ENCODE data around the gene LANCL2.

Gene LANCL2

DNA sequence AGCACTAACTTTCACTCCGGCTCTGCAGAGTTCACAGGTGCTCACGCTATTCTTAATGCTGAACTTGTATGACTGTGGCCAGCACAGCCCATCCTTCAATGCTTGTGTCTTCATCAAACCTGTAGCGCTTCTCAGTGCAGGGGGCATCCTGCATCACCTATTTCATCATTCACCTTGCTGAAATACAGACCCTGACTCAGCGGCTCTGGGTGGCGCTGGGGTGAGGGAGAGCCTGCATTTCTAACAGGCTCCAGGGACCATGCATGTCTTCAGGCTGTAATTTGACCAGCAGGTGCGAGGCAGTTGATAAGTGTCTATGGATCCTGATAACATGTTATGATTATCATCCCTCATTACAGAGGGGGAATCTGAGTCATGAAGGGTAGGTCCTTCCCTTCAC lies 117.9 kb downstream of the LANCL2 start:
- Histone ChIP-seq H3K36me3 (ENCODE audit: control insufficient read depth, insufficient read depth, low read length) (peaks cover 7% of the 10 kb centered on the region), H3K4me1 (ENCODE audit: control insufficient read depth, insufficient read depth, low read length) (no peaks in the 10 kb centered on the region), H3K9ac (ENCODE audit: low read length) (no peak overlapping the region), H3K9me3 (ENCODE audit: control insufficient read depth, insufficient read depth, low read depth, low read length) (no peaks in the 10 kb centered on the region), H3K4me3 (ENCODE audit: low read depth, low read length) (no peak overlapping the region), H3K27ac (ENCODE audit: low read depth, low read length) (no peak overlapping the region), H3K27me3 (ENCODE audit: control insufficient read depth, insufficient read depth, low read length) (no peaks in the 10 kb centered on the region)

All from HUES6 (cell line).